Endodermal cell (in vitro differentiated cells): Measurements from ENCODE around the gene PDE4D. TPM values are rescaled to one million over a fixed set of nuclear protein-coding genes. Genes with fewer than 3 reads are reported as not detected.
A peak's percentile ranks its signal among the peaks of the same experiment; 100 is the strongest.

Source experiments
- DNase-seq: peaks from one replicate; pipeline ENCODE4 v3.0.0-alpha.2; 2017
- H3K27ac ChIP-seq: 2 replicates; pipeline ENCODE4 v1.5.1; 2013; ENCODE audit warnings: mild to moderate bottlenecking, low read depth, low read length, moderate library complexity
- H3K27me3 ChIP-seq: 2 replicates; pipeline ENCODE4 v1.6.1; 2013; ENCODE audit warnings: mild to moderate bottlenecking, low read length, moderate library complexity; ENCODE audit not compliant: insufficient read depth, control insufficient read depth, poor library complexity, severe bottlenecking
- H3K36me3 ChIP-seq: 2 replicates; pipeline ENCODE4 v1.7.0; 2013; ENCODE audit warnings: mild to moderate bottlenecking, low read length, moderate library complexity; ENCODE audit not compliant: control insufficient read depth, insufficient read depth
- H3K4me1 ChIP-seq: one replicate; pipeline ENCODE4 v1.7.0; 2013; ENCODE audit warnings: low read length; ENCODE audit not compliant: control insufficient read depth, insufficient read depth
- H3K4me3 ChIP-seq: 2 replicates; pipeline ENCODE4 v1.5.1; 2013; ENCODE audit warnings: mild to moderate bottlenecking, low read length, moderate library complexity
- H3K9ac ChIP-seq: 2 replicates; pipeline ENCODE4 v1.6.1; 2013; ENCODE audit warnings: mild to moderate bottlenecking, low read length, moderate library complexity; ENCODE audit not compliant: poor library complexity, severe bottlenecking; ENCODE audit errors: extremely low read depth
- H3K9me3 ChIP-seq: 2 replicates; pipeline ENCODE4 v1.6.1; 2013; ENCODE audit warnings: mild to moderate bottlenecking, low read length, moderate library complexity; ENCODE audit not compliant: control insufficient read depth
- H3K27ac Mint-ChIP-seq: 2 replicates; pipeline ENCODE4 v1.8.0; 2020; ENCODE audit warnings: mixed read lengths
- H3K27me3 Mint-ChIP-seq: 2 replicates; pipeline ENCODE4 v1.8.0; 2021; ENCODE audit warnings: mild to moderate bottlenecking, mixed read lengths; ENCODE audit not compliant: insufficient read depth
- H3K36me3 Mint-ChIP-seq: 2 replicates; pipeline ENCODE4 v1.8.0; 2020; ENCODE audit warnings: low read depth, mixed read lengths
- H3K4me1 Mint-ChIP-seq: 2 replicates; pipeline ENCODE4 v1.8.0; 2020; ENCODE audit warnings: mixed read lengths
- H3K4me3 Mint-ChIP-seq: 2 replicates; pipeline ENCODE4 v1.8.0; 2020; ENCODE audit warnings: mild to moderate bottlenecking, moderate library complexity, mixed read lengths
- H3K9me3 Mint-ChIP-seq: 2 replicates; pipeline ENCODE4 v1.8.0; 2020; ENCODE audit warnings: mild to moderate bottlenecking, mixed read lengths
- WGBS, 2 experiments: methylation state at CpG; one replicate each; pipeline versions ENCODE4 v1.1.5 to v1.1.7; 2013; ENCODE audit warnings: missing lambda C conversion rate in 2 of 2, mixed read lengths in 1 of 2; ENCODE audit not compliant: insufficient coverage in 1 of 2, insufficient read length in 1 of 2; 5-methylcytosine and 5-hydroxymethylcytosine counted together
- total RNA-seq, 2 donors: library from RNA; stranded (reverse); fragmentation: NEBNext Ultra II Directional in 1 of 2; extraction: Animal tissue kit (Norgen Biotek cat#: 25700) in 1 of 2; gene quantifications; 2 replicates in 1 of 2; 3 replicates in 1 of 2; pipeline ENCODE4 v1.2.1, GENCODE V29; 2021
- TF ChIP-seq, protein P1 (sequence below): fragments of 200-600 bp; sonication (generic); conservative IDR thresholded peaks from 2 replicates; pipeline ENCODE4 v1.5.0; 2021; ENCODE audit warnings: antibody characterized with exemption, mild to moderate bottlenecking

The PDE4D gene
- total RNA-seq, 2 donors from 2014 or later, result 9.2 to 11.4 TPM

DNA sequence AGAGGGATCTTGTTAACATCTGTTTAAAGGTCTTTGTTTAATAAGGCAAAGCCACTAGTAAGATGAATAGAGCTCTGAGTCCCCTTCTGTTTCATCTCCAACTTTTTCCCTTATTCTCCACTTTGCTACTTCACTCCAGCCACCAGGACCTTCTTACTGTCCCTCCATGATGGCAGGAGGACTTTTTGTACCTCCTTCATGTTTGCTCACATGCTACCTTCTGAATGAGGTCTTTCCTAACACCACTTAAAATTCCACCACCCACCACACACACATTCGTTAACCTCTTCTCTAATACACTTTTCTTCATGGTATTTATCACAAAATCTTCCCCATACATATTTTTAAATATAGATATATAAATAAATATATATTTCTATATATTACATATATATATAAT, 501.9 kb downstream of the PDE4D start:
- Mint-ChIP-seq H3K27me3 (no peaks in the 10 kb centered on the region), H3K4me3 (no peak overlapping the region), H3K27ac (no peak overlapping the region), H3K9me3 (peaks cover 7% of the 10 kb centered on the region), H3K4me1 (peaks cover 4% of the 10 kb centered on the region), H3K36me3 (no peaks in the 10 kb centered on the region)
- Histone ChIP-seq H3K27me3 (no peaks in the 10 kb centered on the region), H3K9me3 (peaks cover 9% of the 10 kb centered on the region), H3K9ac (no peak overlapping the region), H3K36me3 (no peaks in the 10 kb centered on the region), H3K4me1 (no peaks in the 10 kb centered on the region), H3K4me3 (no peak overlapping the region), H3K27ac (no peak overlapping the region)
- TF ChIP-seq, protein P1, sequence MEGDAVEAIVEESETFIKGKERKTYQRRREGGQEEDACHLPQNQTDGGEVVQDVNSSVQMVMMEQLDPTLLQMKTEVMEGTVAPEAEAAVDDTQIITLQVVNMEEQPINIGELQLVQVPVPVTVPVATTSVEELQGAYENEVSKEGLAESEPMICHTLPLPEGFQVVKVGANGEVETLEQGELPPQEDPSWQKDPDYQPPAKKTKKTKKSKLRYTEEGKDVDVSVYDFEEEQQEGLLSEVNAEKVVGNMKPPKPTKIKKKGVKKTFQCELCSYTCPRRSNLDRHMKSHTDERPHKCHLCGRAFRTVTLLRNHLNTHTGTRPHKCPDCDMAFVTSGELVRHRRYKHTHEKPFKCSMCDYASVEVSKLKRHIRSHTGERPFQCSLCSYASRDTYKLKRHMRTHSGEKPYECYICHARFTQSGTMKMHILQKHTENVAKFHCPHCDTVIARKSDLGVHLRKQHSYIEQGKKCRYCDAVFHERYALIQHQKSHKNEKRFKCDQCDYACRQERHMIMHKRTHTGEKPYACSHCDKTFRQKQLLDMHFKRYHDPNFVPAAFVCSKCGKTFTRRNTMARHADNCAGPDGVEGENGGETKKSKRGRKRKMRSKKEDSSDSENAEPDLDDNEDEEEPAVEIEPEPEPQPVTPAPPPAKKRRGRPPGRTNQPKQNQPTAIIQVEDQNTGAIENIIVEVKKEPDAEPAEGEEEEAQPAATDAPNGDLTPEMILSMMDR, result no peak
- WGBS, 2 experiments, result 89% methylated on average over 1 of the region's 1 CpG; no CpG with 5 or more reads in 1 of the 2 experiments
- no peak for DNase-seq

DNA sequence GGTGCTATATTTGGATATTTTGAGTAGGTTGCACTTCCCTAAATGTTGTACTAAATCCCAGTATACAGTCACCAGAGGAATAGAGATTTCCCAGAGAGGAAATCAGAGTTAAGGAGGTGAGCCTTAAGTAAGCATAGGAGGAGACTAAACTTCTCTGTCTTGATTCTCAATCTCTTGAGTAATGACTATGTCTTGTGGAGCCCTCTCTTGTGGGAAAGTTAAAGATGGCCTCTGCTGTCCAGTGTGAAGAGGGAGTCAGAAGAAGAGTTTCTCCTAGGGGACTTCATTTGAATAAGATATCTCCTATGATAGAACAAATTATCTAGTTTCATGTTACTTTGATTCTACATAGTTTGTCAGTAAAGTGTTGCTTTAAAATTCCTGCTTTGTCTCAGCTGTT, 502.5 kb downstream of the PDE4D start:
- no peak overlapping the region for H3K4me3 Mint-ChIP-seq
- peaks cover 4% of the 10 kb centered on the region for H3K4me1 Mint-ChIP-seq
- H3K9me3 ChIP-seq, result peaks cover 9% of the 10 kb centered on the region
- H3K27me3 Mint-ChIP-seq, result no peaks in the 10 kb centered on the region
- DNase-seq, result no peak
- no peaks in the 10 kb centered on the region for H3K27me3 ChIP-seq
- peaks cover 7% of the 10 kb centered on the region for H3K9me3 Mint-ChIP-seq
- no peak overlapping the region for H3K9ac ChIP-seq
- TF ChIP-seq, protein P1, result no peak
- no peak overlapping the region for H3K27ac ChIP-seq
- H3K4me3 ChIP-seq, result no peak overlapping the region
- H3K36me3 Mint-ChIP-seq, result no peaks in the 10 kb centered on the region
- H3K36me3 ChIP-seq, result no peaks in the 10 kb centered on the region
- H3K27ac Mint-ChIP-seq, result no peak overlapping the region
- no peaks in the 10 kb centered on the region for H3K4me1 ChIP-seq

DNA sequence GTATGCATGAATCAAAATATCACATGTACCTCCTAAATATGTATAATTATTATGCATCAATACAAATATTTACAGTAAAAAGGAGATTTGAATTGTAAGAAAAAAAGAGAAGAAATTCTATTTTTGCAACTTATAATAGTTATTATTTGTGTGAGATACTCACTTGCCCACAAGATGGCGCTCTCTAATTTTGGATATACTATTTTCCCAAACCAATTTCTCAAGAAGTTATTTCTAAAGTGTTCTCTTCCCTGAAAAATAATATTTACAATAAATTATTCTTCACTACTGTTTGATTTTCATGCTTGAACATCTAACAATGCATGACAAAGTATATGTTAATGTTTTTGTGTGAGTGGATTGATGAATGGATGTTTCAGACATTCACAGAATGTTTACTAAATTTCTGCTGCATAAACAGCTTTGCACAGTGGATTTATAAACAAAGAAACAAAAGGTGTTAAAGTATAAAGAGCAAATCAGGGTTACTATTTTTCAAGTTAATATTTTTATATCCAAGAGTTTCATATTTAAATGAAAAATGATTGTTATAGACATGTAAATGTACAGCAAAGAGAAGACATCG, 503.4 kb downstream of the PDE4D start:
- Mint-ChIP-seq H3K27ac (no peak overlapping the region), H3K36me3 (no peaks in the 10 kb centered on the region), H3K9me3 (peaks cover 7% of the 10 kb centered on the region), H3K27me3 (no peaks in the 10 kb centered on the region), H3K4me3 (no peak overlapping the region), H3K4me1 (peaks cover 4% of the 10 kb centered on the region)
- DNase-seq, result no peak
- H3K27ac ChIP-seq, result no peak overlapping the region
- 49 to 92% methylated on average over 1 to 2 of the region's 2 CpGs for WGBS, 2 experiments
- no peak overlapping the region for H3K4me3 ChIP-seq
- H3K36me3 ChIP-seq, result no peaks in the 10 kb centered on the region
- TF ChIP-seq, protein P1, result peak; percentile 89
- peaks cover 9% of the 10 kb centered on the region for H3K9me3 ChIP-seq
- no peak overlapping the region for H3K9ac ChIP-seq
- no peaks in the 10 kb centered on the region for H3K27me3 ChIP-seq
- no peaks in the 10 kb centered on the region for H3K4me1 ChIP-seq
